HG02642 (cell line): Measurements from ENCODE around the gene OR10T2.
"Not testable (repeated sequence)": the region's sequence is repeated elsewhere in the genome, so short reads cannot be mapped to it uniquely, and the experiment has no call there.

Experiments
- ATAC-seq: cut with Tn5 transposase; IDR thresholded peaks from one replicate; pipeline ENCODE4 v1.9.1; 2021; ENCODE audit warnings: mild to moderate bottlenecking; ENCODE audit not compliant: unreplicated experiment, poor library complexity

Gene OR10T2

GRCh38 chr1:158357441-158357840 lies 41.8 kb downstream of the OR10T2 start:
- ATAC-seq: no peak

GRCh38 chr1:158356616-158357015 lies 42.6 kb downstream of the OR10T2 start:
- no peak for ATAC-seq

GRCh38 chr1:158355773-158356285 lies 43.4 kb downstream of the OR10T2 start:
- ATAC-seq: no peak

DNA sequence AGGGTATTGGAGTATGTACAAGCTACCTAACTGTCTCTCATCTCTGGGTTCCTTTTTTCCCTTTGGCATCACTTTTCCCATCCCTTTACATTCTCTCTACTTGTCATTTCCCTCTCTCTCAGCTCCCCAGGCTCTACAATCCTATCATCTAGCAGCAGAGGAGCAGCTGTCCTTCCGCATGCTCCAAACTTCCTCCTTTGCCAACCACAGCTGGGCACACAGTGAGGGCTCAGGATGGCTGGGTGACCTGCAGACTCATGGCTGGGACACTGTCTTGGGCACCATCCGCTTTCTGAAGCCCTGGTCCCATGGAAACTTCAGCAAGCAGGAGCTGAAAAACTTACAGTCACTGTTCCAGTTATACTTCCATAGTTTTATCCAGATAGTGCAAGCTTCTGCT lies 45.0 kb downstream of the OR10T2 start:
- ATAC-seq: no peak

DNA sequence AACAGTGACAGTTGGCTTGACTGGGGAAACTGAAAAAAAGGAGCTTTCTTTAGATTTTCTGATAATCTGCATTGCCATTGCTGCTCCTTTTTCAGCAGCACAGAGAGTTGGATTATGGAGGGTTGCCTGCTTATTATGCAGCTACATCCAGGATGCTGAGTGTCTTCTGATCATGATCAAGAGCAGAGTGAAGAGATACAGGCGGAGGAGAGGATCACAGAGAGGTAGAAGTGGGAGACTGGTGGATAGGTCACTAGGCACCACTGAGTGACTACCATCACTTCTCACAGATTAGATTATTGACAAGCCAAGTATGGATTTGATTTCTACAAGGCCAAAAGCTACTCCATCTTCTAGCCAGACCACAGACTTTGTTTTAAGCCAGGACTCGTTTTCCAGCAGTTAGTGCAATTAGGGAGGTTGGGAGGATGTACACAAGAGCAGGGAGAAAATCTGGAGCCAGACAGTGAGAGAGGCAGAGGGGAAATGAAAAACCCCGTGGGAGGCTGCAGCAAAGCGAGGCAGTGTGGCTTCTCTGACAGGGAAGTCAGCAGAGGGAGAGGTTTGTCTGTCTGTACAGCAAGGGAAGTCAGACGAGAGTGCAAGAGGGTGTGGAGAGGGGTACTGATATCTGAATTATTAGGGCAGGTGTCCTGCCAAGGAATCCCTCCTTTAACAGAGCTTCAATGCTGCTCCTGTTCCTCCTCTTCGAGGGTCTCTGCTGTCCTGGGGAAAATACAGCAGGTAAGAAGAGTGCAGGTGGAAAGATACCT lies 45.8 kb downstream of the OR10T2 start, which contains the start of gene CD1E:
Gene CD1E, plus strand, starts transcription at position 592 of the 773 bp plus-strand sequence. Its CDS starts 95 bp downstream, at position 687.
- ATAC-seq: no peak

DNA sequence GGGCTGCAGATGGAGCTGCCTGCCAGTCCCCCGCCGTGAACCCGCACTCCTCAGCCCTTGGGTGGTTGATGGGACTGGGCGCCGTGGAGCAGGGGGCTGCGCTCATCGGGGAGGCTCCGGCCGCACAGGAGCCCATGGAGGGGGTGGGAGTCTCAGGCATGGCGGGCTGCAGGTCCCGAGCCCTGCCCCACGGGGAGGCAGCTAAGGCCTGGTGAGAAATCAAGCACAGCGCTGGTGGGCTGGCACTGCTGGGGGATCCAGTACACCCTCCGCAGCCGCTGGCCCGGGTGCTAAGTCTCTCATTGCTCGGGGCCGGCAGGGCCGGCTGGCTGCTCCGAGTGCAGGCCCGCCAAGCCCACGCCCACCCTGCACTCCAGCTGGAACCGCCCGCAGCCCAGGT lies 50.3 kb downstream of the OR10T2 start:
- not testable (repeated sequence) for ATAC-seq
